ENCODE results near the gene ZNF581.

Gene ZNF581

GRCh38 chr19:55643003-55643886, at the start of gene ZNF581:
ZNF581 (plus strand) TSS chr19:55643649; CDS start chr19:55644572, 923 bp downstream.
- Histone ChIP-seq H3K9me3 (ENCODE audit: control insufficient read depth, insufficient read depth, low read depth, low read length) (no peaks in the 10 kb centered on the region), H3K4me1 (ENCODE audit: control insufficient read depth, insufficient read depth, low read length) (peaks cover 27% of the 10 kb centered on the region), H3K4me3 (ENCODE audit: low read depth, low read length) (peak within 1 kb of the TSS; percentile 61), H3K36me3 (ENCODE audit: control insufficient read depth in 2 of 2, insufficient read depth in 1 of 2, low read length in 2 of 2) (peaks cover 17 to 21% of the 10 kb centered on the region in 2 experiments; a peak in 2 of 3 replicates), H3K27ac (ENCODE audit: extremely low read depth, low read depth, low read length) (peak within 1 kb of the TSS; percentile 83)
- ChIA-PET CTCF (interaction anchor here (0.7 to 1.9 kb wide), 4 partner anchors 9 to 11 kb away, joined by 3 to 8 read pairs (median 4); no protein-coding TSS in a partner anchor), POLR2A (interaction anchor here (0.5 to 2.2 kb wide), 9 partner anchors 9 to 181 kb away, joined by 3 to 36 read pairs (median 5); partner anchors contain the start of genes U2AF2 and ZNF784)
- TF ChIP-seq ZNF423 (tag by site-specific recombination; IDR thresholded peaks at IDR 0.05) (no peak), ZNF623 (tag by site-specific recombination; IDR thresholded peaks at IDR 0.05) (no peak; the same call in 1 of the 2 replicates), AEBP2 (tag by site-specific recombination; IDR thresholded peaks at IDR 0.05; ENCODE audit: borderline replicate concordance) (no peak), ZNF302 (tag by site-specific recombination; IDR thresholded peaks at IDR 0.05; ENCODE audit: low read depth) (no peak), PATZ1 (tag by site-specific recombination; IDR thresholded peaks at IDR 0.05) (peak; percentile 97), ZSCAN30 (tag by site-specific recombination; IDR thresholded peaks at IDR 0.05) (peak; percentile 74), ZNF747 (tag by site-specific recombination; IDR thresholded peaks at IDR 0.05) (no peak), TRIM28 (IDR thresholded peaks at IDR 0.05; ENCODE audit: borderline replicate concordance, low read length) (no peak), ZBTB1 (tag by site-specific recombination; IDR thresholded peaks at IDR 0.05) (no peak), ZNF785 (tag by site-specific recombination; IDR thresholded peaks at IDR 0.05) (peak; percentile 71; the same call in 1 of the 2 replicates), ZNF280D (tag by site-specific recombination; IDR thresholded peaks at IDR 0.05) (peak; percentile 74; the same call in 1 of the 2 replicates), HOXD13 (CRISPR knock-in tag; IDR thresholded peaks at IDR 0.05; ENCODE audit: borderline replicate concordance) (peak; percentile 74; the same call in 1 of the 2 replicates), ZNF324 (tag by site-specific recombination; IDR thresholded peaks at IDR 0.05) (no peak; the same call in 1 of the 2 replicates), ZNF175 (tag by site-specific recombination; IDR thresholded peaks at IDR 0.05) (no peak), PRDM4 (tag by site-specific recombination; IDR thresholded peaks at IDR 0.05) (peak; percentile 68), ZNF174 (tag by site-specific recombination; IDR thresholded peaks at IDR 0.05) (no peak), TSHZ1 (tag by site-specific recombination; IDR thresholded peaks at IDR 0.05; ENCODE audit: borderline replicate concordance) (peak; percentile 39; the same call in 1 of the 2 replicates), ZNF362 (tag by site-specific recombination; IDR thresholded peaks at IDR 0.05) (no peak), ZNF37A (tag by site-specific recombination; IDR thresholded peaks at IDR 0.05) (no peak), ZNF596 (tag by site-specific recombination; IDR thresholded peaks at IDR 0.05) (no peak), ZNF549 (tag by site-specific recombination; IDR thresholded peaks at IDR 0.05) (no peak), REPIN1 (tag by site-specific recombination; IDR thresholded peaks at IDR 0.05; ENCODE audit: low read depth) (0 out of 2 replicates have a peak, but pooled peaks have one; percentile 22)
